BJ (cell line): Measurements from ENCODE around the gene TMEM40. TPM values are rescaled to one million over a fixed set of nuclear protein-coding genes. Genes with fewer than 3 reads are reported as not detected.
"Not testable (repeated sequence)": the region's sequence is repeated elsewhere in the genome, so short reads cannot be mapped to it uniquely, and the experiment has no call there.

ENCODE experiments used
- CTCF ChIA-PET: fragments of 350-600 bp; formaldehyde crosslinking; extraction: SDS; loops from one replicate; lab custom pipeline; 2021; ENCODE audit warnings: antibody characterized with exemption, inconsistent platforms; lab: Yijun Ruan, JAX
- POLR2A ChIA-PET: fragments of 300-600 bp; sonication (Branson Sonifier 250); formaldehyde crosslinking; extraction: SDS; loops from one replicate; lab custom pipeline; 2021; ENCODE audit warnings: antibody characterized with exemption; lab: Charles Lee
- DNase-seq: peaks from one replicate; pipeline ENCODE4 v3.0.0-alpha.2; 2011; ENCODE audit warnings: low read depth
- H3K27me3 ChIP-seq: 2 replicates; pipeline ENCODE4 v1.6.0; 2011; ENCODE audit warnings: low read length; ENCODE audit not compliant: control insufficient read depth, insufficient read depth
- H3K36me3 ChIP-seq: 2 replicates; pipeline ENCODE4 v1.5.1; 2011; ENCODE audit warnings: low read length; ENCODE audit not compliant: control insufficient read depth, insufficient read depth
- H3K4me3 ChIP-seq: 2 replicates; pipeline ENCODE4 v1.5.1; 2011; ENCODE audit warnings: low read depth, mild to moderate bottlenecking, control low read depth, low read length
- polyA plus RNA-seq: library from polyadenylated mRNA; depleted of rRNA; stranded (reverse); fragments of >200 nt; gene quantifications from 2 replicates; pipeline ENCODE4 v1.2.3, GENCODE V29; 2011
- TF ChIP-seq, protein P1 (sequence below): IDR thresholded peaks from 2 replicates; pipeline ENCODE4 v1.5.1; 2011; ENCODE audit warnings: low read depth, mild to moderate bottlenecking, control low read depth, inconsistent platforms, low read length, moderate library complexity; ENCODE audit not compliant: insufficient read depth

The TMEM40 gene
- polyA plus RNA-seq, 1 experiment = 0.52 TPM

DNA sequence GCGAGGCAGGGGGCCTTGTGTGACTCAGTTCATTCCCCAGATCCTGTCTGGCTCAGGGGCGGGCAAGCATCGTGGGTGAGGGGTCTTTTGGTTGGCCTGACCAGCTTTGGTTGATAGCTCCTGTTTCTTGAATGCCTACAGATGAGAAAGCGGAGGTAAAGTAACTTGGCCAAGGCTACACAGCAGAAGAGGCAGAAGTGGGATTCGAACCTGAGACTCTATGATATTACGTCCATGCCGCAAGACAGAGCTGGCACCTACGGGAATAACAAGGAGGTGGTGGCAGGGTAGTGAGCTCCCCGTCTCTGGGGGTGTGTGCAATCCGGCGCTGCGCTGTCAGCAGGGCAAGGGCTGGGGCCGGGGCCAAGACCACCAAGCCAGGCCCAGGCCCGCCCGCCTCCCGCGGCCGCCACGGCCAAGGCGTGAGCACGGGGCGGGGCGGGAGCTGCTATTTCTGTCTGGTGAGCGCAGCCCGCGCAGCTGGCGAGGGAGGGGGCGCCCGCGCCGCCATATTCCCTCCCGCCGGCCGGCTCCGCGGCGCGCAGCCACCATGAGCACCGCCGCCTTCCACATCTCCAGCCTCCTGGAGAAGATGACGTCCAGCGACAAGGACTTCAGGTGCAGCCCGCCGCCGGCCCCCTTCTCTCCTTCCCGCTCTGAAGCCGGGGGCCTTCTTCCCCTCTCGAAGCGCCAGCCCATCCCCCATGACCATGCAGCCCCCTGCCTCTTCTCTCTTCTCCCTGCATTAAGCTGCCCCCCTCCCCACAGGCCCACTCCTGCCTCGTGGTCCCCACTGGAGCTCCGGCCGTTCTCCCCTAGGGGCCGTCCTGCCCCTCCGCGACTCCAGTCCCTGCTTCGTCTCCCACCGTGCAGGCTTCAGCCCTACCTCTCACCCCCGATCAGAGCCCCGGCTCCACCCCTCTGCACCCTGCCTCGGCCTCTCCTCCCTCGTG lies 37.4 kb upstream of the TMEM40 start, which contains the start of gene CAND2:
Gene CAND2 (plus strand): TSS at position 510 of the 953 bp plus-strand sequence. CDS start 41 bp downstream, at position 551.
- Histone ChIP-seq H3K36me3 (no peaks in the 10 kb centered on the region), H3K27me3 (no peaks in the 10 kb centered on the region; the same call in 1 of the 2 replicates), H3K4me3 (peak within 1 kb of the TSS; percentile 46)
- TF ChIP-seq, protein P1, sequence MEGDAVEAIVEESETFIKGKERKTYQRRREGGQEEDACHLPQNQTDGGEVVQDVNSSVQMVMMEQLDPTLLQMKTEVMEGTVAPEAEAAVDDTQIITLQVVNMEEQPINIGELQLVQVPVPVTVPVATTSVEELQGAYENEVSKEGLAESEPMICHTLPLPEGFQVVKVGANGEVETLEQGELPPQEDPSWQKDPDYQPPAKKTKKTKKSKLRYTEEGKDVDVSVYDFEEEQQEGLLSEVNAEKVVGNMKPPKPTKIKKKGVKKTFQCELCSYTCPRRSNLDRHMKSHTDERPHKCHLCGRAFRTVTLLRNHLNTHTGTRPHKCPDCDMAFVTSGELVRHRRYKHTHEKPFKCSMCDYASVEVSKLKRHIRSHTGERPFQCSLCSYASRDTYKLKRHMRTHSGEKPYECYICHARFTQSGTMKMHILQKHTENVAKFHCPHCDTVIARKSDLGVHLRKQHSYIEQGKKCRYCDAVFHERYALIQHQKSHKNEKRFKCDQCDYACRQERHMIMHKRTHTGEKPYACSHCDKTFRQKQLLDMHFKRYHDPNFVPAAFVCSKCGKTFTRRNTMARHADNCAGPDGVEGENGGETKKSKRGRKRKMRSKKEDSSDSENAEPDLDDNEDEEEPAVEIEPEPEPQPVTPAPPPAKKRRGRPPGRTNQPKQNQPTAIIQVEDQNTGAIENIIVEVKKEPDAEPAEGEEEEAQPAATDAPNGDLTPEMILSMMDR = no peak
- ChIA-PET POLR2A (interaction anchor here (0.5 kb wide), 1 partner anchor 14 kb away, joined by 3 read pairs; no protein-coding TSS in a partner anchor), CTCF (interaction anchor here (0.7 to 6.6 kb wide), 5 partner anchors 9 to 288 kb away, joined by 3 to 41 read pairs (median 5); partner anchors contain the start of gene RPL32)
- DNase-seq = no peak

DNA sequence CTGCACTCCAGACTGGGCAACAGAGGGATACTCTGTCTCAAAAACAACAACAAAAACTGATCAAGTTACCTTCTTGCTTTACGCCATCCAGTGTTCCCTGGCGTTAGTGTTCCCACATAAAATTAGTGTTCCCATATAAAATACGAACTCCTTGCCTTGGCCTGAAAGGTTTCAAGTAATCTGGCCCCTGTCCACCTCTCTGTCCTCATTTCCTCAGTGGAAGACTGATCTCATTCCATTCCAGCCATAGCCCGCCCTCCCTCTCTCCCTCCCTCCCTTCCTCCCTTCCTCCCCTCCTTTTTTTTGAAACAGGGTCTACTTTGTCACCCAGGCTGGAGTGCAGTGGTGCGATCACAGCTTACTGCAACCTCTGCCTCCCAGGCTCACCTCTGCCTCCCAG lies 34.6 kb upstream of the TMEM40 start:
- Histone ChIP-seq H3K36me3 (no peaks in the 10 kb centered on the region), H3K4me3 (no peak overlapping the region), H3K27me3 (no peaks in the 10 kb centered on the region; the same call in 1 of the 2 replicates)
- DNase-seq = no peak
- ChIA-PET CTCF (interaction anchor here (1.3 kb wide), 1 partner anchor 48 kb away, joined by 3 read pairs; the partner anchor contains the start of gene RPL32), POLR2A (no interaction called here)
- TF ChIP-seq, protein P1 = no peak

DNA sequence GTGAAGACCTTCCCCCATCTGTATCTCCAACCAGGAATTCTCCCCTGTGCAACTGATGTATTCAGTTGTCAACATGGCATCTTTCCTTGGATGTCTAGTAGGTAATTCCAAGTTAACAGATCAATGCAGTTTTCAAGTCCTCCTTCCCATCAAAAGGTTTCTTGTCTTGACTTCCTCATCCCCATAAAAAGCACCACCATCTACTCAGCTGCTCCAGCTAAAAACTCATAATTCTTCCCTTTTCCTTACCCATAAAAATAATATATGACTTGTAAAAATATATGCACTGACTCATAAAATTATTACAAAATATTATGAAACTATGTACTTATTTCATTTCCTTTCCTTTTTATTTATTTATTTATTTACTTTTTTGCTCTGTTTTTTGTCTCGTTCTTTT lies 32.4 kb upstream of the TMEM40 start:
- TF ChIP-seq, protein P1 = no peak
- Histone ChIP-seq H3K27me3 (peaks cover 2% of the 10 kb centered on the region; the same call in 1 of the 2 replicates), H3K4me3 (no peak overlapping the region), H3K36me3 (no peaks in the 10 kb centered on the region)
- ChIA-PET POLR2A (interaction anchor here (0.5 kb wide), 1 partner anchor 153 kb away, joined by 3 read pairs; no protein-coding TSS in a partner anchor), CTCF (interaction anchor here (0.6 to 0.7 kb wide), 2 partner anchors 9 to 257 kb away, joined by 3 read pairs; no protein-coding TSS in a partner anchor)
- no peak for DNase-seq

DNA sequence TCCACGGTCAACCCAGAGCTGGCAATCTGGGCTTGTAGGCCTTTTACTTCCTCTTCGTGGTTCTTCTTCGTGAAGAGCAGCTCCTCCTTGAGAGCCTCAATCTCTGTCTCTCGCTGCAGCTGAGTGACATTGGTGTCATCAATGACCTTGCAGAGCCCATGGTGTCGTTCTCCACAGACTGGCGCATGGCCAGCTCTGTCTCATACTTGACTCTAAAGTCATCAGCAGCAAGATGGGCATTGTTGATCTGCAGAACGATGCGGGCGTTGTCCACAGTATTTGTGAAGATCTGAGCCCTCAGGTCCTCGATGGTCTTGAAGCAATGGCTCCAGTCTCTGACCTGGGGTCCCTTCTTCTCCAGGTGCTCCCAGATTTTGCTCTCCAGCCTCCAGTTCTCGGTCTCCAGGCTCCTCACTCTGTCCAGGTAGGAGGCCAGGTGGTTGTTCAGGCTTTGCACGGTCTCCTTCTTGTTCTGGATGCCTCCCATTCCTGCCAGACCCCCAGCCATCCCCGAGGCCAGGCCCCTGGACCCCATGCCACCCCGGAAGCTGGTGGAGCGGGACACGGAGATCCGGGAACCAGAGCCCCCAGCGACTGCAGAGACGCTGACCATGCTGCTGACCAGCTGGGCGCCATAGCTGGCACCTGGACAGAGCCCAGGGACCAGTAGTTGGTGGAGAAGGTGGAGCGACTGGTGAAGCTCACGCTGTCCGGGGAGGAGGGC lies 29.1 kb upstream of the TMEM40 start:
- H3K27me3 ChIP-seq, H3K4me3 ChIP-seq, DNase-seq, POLR2A ChIA-PET, H3K36me3 ChIP-seq: not testable (repeated sequence)
- CTCF ChIA-PET = interaction anchor here (0.7 to 4.1 kb wide), 20 partner anchors 11 to 221 kb away, joined by 3 to 49 read pairs (median 5); partner anchors contain the start of genes CAND2, RPL32 and TMEM40

DNA sequence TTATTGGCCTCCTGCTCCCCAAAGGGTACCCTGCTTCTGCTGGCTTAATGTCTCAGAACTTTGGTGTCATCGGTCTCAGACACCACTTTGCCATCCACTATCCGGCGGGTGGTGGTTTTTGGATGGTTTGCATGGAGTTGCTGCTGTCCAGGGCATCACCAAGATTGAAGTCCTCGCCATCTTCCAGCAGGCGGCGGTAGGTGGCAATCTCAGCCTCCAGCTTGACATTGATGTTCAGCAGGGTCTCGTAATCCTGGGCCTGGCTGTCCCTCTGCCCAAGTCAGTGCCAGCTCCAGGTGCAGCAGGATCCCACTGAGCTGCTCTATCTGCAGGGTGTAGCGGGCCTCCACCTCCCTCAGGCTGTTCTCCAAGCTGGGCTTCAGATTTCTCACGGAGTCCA lies 28.3 kb upstream of the TMEM40 start:
- POLR2A ChIA-PET, H3K36me3 ChIP-seq, DNase-seq, H3K27me3 ChIP-seq, H3K4me3 ChIP-seq: not testable (repeated sequence)
- TF ChIP-seq, protein P1 = peak; percentile 63
- CTCF ChIA-PET = interaction anchor here (0.7 to 4.1 kb wide), 23 partner anchors 12 to 222 kb away, joined by 3 to 49 read pairs (median 4); partner anchors contain the start of genes CAND2, RPL32 and TMEM40
